Activated CD8-positive, alpha-beta memory T cell treated with anti-CD3 and anti-CD28 coated beads, Interleukin-2, amount 50 U/mL, for 4 hours (primary cell): ENCODE measurements around the gene SMS.
"Not testable (repeated sequence)": the region's sequence is repeated elsewhere in the genome, so short reads cannot be mapped to it uniquely, and the experiment has no call there.

ENCODE experiments used
- DNase-seq: peaks from one replicate; pipeline ENCODE4 v3.0.0-alpha.2; 2020

SMS gene

DNA sequence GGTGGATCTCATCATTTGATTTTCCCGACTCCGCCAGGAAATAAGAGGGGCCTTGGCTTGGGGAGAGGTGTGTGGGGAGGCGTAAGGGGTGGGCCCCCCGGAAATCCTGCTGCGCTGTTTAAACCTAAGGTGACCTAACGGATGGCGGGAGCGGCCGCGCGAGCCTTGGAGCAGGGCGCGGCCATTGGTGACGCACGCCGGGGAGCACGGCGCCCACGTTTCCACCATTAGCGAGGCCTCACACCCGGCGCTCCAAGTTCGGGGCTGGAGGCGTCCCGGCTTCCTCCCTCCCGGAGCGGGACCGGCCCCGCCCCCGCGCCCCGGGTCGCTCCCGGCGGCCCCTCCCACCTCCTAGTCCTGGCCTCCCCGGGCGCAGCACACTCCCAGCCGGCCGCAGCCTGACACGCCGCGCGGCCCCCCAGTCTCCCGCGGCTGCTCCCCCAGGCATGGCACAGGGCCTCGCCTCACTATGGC is at the start of gene SMS:
SMS (plus strand) TSS at position 354 of the 474 bp plus-strand sequence; CDS start at position 470, 116 bp downstream.
- peak; percentile 59 for DNase-seq

DNA sequence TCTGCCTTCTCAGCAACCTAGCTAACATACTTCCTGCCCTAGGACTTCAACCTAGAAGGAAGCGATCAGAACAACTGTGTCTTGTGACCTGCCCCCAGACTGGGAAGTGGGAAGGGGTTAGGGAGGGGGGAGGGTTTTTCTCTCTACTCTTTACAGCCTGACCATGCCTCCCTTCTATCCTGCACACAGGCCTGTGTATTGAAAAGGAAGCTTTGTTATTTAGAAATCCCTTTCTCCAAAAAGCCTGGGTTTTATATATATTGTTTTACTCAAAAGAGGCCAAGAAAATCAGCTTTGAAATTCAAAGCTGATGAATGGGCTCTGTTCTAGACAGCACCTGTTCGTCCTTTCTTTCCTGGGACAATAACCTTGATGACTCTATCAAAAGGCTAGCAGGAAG is 35.2 kb upstream of the SMS start:
- DNase-seq, result no peak

DNA sequence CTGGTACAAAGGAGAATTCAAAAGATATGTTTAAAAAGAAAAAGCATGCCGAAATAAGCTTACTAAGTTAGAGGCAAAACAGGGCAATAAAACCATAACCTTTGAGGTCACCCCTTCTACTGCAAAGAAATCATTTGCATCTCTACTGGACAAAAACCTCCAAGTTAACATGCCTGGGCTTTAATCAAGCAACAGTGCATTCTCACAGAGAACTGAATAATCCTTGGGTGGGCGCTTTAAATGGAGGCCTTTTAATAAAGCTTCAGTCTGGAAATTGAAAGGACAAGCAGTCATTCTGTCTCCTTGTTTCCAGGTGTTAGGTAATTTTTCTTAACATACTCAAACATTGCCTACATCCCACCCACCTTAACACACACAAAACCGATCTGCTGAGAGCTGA is 34.6 kb upstream of the SMS start:
- no peak for DNase-seq

DNA sequence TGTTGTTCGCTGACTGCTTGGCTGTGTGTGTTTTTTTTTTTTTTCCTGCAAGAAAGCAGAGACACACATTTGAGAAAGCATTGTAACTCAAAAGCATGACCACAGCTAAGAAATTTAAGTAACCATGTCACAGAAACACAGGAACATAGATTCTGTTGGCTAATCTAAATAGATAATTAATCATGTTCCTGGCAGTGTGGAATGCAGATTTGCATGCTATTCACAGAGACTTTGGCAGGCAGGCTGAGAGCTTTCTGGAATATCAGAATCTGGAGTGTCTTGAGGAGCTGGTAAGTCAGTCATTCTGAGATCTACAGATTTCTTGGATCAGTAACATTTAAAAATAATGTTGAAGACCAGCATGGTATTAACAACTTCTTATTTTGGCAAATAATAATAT is 33.2 kb upstream of the SMS start:
- no peak for DNase-seq

DNA sequence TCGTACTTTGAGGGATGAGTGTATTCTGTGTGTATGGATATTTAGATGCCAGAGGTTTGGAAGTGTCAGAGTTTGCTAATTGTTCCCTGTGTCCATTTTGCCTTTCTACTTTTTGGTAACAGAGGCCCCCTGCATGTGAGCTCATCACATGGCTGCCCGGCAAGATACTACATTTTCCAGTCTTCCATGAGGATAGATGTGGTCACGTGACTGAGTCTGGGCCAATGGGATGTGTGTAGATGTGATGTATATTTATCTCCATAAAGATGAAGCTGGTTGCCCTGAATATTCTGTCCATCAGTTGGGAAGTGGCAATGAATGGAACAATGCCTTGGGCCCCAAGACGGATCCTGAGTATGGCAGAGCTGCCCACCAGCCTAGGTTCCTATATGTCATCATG is 29.0 kb upstream of the SMS start:
- no peak for DNase-seq

DNA sequence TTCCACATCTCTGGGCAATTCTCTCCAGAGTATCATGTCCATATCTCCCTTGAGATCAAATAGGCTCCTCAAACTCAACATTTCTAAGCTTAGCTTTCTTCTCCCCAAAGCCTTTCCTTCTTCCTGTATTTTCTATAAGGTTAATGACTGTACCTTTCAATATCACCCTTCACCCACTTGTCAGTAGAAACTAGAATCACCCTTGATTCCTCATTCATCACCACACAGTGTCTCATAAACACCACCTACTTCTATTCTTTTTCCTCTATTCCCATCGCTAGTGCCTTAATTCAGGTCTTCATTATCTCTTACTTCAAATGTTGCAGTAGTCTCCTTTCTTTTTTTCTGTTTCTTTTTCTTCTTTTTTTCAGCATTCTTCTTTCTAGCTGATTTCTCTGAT is 28.3 kb upstream of the SMS start:
- DNase-seq, result no peak

DNA sequence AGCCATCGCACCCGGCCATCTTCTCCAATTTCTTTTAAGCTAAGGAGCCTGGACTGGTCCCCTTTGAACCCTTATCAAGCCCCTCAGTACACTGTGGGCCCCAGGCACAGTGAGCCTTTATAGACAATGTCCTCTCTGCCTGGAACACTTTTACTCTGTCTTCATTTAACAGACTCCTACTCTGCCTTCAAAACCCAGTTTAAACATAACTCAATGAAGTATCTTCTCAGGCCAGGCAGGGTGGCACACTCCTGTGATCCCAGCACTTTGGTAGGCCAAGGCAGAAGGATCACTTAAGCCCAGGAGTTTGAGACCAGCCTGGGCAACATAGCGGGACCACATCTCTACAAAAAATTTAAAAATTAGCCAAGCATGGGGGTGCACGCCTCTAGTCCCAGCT is 27.5 kb upstream of the SMS start:
- no peak for DNase-seq

DNA sequence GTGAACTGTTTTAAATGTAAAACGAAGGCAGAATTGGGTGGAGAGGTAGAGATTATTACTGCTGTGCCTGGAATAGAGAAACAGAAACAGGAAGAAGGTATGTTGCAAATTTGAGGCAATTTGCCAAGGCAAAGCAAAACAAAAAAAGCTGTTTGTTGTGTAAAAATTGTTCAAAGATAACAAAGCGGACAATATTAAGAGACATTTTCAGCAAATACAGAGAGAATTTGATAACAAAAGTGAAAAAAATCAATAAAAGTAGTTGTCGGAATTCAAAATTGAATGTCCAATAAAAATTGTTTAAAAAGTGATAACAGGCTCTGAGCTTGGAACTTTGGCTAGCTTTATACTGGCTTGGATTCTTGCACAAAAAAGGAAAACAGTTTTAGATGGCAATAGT is 14.4 kb upstream of the SMS start:
- DNase-seq, result no peak

DNA sequence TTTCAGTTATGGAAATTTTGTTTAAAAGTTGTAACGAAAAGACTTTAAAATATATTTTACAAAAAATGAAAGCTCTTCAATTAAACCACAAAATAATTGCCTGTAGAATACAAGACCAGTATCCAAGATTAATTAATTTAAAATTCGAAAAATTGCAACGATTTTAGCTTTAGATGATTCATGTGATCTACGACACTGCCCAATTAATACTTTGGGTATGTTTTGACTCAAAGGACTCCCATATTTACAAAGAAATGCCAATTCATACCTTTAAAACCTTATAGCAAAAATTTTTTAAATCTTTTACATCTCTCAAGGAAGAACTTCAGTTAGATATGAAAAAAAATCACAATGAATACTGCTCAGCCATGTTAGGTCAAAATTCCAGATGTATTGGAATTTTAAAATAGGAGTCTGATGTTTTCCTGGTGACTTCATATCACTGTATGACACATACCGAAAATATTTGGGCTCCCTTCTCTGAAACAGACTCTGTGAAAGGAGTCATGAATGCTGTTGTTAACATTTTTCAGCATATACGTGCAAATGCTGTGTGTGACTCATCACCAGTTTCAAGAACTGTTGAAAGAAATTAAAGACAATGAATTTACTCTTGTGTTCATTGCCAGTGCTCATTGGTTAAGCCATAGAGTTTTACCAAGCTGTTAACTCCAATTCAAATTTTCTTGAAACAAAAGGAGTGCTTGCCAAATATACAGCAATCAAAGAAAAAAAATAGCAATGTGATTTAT is 13.8 kb upstream of the SMS start:
- no peak for DNase-seq

DNA sequence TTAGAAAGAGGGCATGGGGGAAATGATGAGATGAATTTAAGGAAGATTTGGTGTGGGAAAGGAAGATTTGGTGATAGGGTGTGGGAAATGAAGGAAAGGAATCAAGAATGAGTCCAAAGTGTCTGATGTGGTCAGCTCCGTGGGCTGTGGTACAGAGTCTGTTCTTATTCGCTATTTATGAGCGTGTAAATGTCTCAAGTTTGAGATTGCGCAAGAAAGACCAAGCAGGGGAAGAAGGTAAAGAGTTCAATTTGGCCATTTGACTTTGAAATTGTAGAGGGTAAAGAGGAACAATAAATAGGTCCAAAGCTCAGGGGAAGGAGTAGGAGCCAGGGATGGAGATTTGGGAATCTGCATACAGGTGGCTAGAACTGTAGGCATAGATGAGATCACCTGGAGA is 11.3 kb upstream of the SMS start:
- no peak for DNase-seq

DNA sequence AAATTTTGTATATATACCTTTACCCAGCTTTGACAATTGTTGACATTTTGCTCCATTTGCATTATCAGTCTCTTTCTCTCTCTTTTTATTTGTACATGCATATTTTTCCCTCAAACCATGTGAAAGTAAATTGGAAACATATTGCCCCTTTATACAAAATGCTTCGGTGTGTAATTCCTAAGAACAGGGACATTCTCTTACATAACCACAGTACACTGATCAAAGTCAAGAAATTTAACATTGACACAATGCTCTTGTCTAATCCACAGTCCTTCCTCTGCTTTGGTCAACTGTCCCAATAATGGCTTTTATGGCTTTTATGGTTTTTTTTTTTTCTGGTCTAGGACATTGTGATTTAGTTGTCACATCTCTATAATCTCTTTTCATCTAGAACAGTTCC is 9.5 kb upstream of the SMS start:
- no peak for DNase-seq

DNA sequence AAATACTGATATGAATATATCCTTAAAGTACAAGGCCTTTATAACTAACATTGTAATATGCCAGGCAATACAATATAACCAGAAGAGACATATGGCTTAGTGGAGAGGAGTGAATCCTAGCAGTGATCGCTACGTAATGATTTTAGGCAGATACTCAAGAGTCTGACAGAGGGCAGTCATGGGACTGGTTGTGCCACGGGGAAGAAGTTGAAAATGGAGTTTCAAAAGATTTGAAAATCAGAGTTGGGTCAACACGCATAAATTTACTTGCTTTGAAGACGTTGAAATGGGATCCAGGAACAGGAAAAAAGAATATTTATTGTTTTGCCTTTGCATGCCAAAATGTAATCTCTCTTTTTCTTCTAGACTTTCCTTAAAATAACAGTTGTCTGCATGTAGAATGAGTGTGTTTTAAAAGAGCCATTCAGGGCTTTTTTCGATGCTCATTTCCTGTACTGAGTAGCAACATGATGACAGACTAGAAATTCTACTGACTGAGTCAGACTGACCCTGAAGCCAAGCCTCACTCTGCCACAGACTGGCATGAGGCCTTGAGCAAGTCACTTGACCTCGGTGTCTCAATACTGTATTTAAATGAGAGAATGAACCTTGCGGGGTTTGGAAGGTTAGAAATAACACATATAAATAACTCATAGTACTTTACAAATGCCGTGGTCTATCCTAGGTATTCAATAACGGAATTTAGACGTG is 8.1 kb upstream of the SMS start:
- no peak for DNase-seq

DNA sequence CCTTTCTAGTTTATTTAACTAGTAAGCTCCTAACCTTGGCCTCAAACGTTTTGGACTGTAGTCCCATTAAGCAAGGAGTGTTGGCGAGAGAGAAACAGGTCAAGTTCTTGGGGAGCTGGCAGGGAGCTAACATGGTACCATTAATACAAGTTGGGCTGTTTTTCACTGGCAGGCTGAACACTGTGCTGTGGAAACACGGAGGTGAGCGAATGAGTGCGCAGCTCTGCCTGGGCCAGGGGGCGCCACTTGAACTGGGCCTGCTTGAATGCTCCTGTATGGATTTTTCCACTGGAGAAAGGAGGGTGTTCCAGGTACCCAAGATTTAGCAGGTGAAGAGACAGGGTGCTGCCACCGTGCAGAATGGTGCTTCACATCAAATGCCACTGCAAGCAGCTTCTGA is 7.4 kb upstream of the SMS start:
- DNase-seq, result no peak

DNA sequence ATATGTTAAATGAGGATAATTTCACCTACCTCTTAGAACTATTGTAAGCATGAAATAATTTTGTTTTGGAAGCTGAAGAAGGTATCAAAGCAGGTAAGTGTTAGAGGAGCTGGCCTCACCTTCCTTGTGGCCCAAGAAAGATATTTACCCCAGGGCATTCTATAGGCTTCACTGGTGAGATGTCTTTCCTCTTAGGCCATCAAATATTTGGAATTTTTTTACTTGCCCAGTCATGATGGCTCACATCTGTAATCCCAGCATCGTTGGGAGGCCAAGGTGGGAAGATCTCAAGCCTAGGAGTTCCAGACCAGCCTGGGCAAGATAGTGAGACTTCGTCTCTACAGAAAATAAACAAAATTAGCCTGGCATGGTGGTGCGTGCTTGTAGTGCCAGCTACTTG is 6.1 kb upstream of the SMS start:
- no peak for DNase-seq

DNA sequence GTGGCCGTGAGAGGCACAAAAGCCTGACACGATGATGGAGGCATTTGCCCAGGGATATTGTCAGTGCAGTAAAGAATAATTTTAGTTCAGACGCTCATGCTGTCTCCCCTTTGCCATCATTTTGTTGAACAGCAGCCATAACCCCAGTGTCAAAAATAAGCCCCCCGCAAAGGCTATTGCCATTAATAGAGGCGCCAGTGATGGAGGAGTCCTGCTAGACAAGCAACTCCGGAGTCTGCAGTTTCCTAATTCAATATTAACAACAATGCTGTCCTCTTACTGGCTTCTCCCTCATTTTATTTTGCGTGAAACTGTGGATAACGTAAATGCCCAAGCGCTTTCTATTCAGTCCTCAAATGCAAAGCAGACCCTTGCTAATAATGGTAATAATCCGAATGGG is 603 bp upstream of the SMS start:
- DNase-seq, result no peak

DNA sequence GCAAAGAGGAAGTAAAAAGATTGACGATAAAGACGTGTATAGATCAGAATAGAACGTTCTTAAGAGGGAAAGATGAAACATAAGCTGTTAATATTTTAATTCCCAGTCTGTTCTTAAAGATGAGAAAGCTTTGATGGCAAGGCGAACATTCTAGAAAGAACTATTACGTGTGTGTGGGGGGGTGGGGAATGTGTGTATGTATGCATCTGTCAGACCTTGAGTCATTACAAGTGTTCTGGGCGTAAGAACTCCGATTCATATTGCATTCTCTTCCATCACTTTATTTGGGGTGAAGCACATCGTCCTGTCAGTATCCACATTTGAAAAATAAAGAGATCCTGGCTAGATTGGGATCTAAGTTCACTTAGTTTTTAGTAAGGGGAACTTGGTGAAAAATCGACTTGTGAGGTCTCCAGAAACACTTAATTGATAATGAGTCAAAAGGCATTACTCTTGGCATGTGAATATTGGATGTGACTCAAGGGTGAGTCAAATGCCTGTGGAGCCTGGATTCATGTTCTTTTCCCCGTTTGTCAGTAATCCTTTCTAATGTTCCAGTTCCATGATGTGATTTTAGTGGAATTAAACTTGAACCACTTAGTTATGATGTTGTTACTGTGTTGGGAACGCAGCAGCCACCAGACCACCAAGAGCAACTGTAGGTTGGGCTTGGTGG is 3.1 kb downstream of the SMS start:
- no peak for DNase-seq

DNA sequence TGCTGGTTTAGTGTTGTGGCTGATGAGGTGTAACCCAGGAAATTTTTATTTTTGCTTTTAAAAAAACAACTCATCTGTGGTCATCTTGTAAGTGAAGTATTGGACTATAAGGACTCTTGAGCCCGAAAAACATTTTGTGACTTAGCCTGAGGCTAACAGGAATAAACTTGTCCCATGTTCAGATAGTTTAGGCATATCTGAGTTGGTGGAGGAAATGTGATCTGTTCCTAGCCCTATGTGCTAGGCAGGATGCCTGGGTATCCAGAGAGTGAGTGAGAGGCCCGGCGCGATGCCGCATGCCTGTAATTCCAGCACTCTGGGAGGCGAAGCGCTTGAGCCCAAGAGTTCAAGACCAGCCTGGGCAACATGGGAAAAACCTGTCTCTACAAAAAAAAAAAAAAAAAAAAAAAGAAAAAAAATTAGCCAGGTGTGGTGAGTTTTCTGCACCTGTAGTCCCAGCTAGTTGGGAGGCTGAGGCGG is 3.7 kb downstream of the SMS start:
- no peak for DNase-seq

DNA sequence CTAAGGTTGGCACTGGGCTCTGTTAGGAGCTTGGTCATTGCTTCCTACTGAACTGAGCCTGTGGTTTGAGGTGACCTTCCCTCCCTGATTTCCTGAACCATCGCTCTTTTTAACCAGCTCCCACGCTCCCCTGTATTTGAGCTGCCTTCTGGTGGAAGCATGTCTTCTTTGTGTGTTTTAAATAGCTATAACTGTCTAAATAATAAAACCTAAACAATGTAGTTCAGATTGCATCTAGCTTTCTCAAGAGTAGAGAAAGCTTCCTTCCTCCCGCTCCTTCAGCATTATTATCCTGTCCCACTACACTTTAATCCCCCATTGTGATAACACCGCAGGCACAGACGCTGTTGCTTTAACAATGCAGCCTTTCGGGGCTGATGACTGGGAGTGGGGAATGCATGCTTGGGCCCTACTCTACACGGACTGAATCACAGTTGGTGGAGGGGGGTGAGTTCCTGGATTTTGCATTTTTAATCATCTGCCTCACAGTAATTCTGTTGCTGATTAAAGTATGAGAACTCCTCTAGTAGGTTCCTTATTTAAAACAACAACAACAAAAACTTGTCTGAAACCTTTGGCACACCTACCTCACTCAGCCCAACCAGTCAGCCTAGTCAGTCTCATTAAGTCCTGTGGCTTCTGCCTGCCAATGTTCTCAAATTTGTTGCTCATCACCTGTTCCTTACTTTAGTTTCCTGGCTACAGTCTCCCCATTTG is 6.6 kb downstream of the SMS start:
- DNase-seq, result no peak

DNA sequence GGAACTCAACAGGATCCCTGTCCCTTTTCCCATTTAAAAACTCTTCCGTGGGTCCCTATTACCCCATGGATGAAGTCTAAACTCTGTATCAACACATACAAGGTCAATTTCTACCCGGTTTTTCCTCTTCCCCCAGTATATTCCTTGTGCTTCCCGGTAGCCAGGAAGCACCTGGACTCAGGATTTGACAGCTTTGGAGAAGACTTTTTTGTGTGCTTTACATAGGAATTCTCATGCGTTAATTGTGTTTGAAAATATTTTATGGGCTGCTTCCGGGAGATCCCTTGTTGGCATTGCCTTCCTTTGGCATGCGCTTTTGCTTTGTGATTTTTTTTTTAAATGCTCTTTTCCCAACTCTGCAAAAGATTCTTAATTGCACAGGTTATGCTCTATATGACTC is 7.2 kb downstream of the SMS start:
- DNase-seq, result no peak

DNA sequence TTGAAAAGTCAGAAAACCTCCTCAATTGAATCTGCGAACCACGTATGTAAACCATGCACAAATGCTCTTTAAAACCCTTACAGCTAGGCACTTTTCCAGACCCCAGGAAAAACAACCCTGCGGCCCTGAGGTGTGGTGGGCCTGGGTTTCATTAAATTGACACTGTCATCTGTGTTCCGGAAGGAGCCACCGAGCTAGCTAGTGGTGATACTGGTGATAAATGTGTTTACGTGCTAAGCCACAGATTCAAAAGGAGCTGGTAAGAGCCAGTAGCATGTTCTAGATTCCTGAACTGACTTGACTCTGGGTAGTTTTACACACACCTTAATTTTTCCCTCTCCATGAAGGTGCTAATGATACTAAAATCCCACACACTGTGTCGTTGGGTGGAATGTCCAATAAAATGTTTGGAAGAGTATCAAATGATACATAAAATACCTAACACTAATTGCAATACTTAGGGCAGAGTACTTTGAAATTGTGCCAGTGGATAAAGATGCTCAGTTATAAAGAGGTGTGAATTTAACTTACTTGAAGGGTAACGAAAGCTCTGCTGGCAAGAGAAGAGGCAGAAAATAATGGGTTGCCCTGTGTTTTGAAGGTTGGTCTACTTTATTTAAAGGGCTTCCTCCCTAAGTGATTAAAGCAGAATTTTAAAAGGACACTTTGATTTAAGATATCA is 8.5 kb downstream of the SMS start:
- no peak for DNase-seq

DNA sequence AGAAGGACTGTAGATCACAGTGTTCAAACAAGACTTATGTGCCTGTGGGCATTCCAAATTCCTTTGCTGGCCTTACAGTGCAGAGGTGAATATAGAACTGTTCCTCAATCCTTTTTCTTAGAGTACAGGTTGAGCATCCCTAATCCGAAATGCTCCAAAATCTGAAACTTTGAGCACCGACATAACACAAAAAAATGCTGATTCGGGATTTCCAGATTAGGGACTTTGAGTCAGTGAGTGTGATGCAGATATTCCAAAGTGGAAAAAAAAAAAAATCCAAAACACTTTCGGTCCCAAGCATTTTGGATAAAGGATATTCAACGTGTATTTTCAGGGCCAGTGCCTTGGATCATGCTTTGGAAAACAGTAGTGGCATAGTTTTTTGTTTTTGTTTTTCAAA is 9.2 kb downstream of the SMS start:
- DNase-seq, result no peak

DNA sequence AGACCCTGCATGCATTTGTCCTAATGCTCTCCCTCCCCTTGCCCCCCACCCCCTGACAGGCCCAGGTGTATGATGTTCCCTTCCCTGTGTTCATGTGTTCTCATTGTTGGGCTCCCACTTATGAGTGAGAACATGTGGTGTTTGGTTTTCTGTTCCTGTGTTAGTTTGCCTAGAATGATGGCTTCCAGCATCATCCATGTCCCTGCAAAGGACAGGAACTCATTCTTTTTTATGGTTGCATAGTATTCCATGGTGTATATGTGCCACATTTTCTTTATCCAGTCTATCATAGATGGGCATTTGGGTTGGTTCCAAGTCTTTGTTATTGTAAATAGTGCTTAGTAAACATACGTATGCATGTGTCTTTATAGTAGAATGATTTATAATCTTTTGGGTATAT is 10.0 kb downstream of the SMS start:
- DNase-seq, result not testable (repeated sequence)

DNA sequence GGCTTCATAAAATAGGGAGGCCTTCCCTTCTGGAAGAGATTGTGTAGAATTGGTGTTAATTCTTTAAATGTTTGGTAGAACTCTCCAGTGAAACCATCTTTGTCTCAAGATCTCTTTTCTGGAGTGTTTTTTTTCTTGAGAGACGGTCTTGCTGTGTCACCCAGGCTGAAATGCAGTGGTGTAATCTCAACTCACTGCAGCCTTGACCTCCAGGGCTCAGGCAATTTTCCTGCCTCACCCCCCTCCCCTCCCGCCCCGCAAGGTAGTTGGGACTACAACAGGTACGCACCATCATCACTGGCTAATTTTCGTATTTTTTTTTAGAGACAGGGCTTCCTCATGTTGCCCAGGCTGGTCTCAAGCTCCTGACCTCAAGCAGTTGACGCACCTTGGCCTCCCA is 12.1 kb downstream of the SMS start:
- no peak for DNase-seq
